Measurements from ENCODE around the gene TRIM24. TPM values are rescaled to one million over a fixed set of nuclear protein-coding genes. Genes with fewer than 3 reads are reported as not detected.

Gene TRIM24
- total RNA-seq, 2 donors from 2014 or later = 14.5 to 19.1 TPM

DNA sequence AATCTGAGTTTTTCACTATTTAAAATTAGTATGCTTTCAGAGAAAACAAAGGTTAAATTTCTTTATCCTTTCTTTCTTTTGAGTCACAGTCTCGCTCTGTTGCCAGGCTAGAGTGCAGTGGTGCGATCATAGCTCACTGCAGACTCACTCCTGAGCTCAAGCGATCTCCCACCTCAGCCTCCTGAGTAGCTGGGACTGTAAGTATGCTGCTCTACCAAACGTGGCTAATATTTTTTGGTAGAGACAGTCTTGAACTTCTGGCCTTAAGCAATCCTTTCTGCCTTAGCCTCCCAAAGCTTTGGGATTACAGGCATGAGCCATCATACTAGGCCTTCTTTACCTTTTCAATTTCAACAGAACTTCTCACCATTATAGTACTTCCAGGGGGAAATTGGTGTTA is 113.7 kb downstream of the TRIM24 start:
- peaks cover 5% of the 10 kb centered on the region for H3K36me3 ChIP-seq
- no peak overlapping the region for H3K9ac ChIP-seq (ENCODE audit: low read depth in 2 of 2, low read length in 2 of 2)
- no peak for DNase-seq
- no peaks in the 10 kb centered on the region for H3K4me1 ChIP-seq
- no peaks in the 10 kb centered on the region for H3K9me3 ChIP-seq
- H3K4me3 ChIP-seq = no peak overlapping the region
- intact Hi-C loops (cut with DNase I) = no loop called here
- TF ChIP-seq, protein P1, sequence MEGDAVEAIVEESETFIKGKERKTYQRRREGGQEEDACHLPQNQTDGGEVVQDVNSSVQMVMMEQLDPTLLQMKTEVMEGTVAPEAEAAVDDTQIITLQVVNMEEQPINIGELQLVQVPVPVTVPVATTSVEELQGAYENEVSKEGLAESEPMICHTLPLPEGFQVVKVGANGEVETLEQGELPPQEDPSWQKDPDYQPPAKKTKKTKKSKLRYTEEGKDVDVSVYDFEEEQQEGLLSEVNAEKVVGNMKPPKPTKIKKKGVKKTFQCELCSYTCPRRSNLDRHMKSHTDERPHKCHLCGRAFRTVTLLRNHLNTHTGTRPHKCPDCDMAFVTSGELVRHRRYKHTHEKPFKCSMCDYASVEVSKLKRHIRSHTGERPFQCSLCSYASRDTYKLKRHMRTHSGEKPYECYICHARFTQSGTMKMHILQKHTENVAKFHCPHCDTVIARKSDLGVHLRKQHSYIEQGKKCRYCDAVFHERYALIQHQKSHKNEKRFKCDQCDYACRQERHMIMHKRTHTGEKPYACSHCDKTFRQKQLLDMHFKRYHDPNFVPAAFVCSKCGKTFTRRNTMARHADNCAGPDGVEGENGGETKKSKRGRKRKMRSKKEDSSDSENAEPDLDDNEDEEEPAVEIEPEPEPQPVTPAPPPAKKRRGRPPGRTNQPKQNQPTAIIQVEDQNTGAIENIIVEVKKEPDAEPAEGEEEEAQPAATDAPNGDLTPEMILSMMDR (IDR thresholded peaks at IDR 0.05) = no peak
- H3K27ac ChIP-seq = no peak overlapping the region
- no peaks in the 10 kb centered on the region for H3K27me3 ChIP-seq

DNA sequence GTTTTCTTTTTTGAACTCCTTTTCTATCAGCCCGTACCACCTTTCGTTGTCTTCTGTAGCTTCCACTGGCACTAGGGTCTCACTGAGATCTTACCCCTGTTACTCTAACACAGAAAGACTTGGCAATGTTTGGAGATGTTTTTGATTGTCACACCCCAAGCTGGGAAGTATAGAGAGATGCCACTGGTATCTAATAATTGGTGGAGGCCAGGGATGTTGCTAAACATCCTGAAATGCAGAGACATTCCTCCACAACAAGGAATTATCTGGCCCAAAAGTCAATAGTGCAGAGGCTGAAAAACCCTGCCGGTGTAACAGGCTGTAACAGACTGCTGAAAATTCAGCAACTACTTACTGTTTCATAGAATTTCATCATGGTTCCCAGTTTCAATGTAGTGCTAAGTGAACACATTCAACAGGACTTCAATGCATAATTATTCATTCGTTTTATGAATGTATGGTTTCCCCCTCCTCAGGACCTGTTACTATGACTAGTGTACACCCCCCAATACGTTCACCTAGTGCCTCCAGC is 115.9 kb downstream of the TRIM24 start:
- Histone ChIP-seq H3K27me3 (no peaks in the 10 kb centered on the region), H3K4me3 (no peak overlapping the region), H3K36me3 (peaks cover 10% of the 10 kb centered on the region), H3K27ac (no peak overlapping the region), H3K4me1 (no peaks in the 10 kb centered on the region), H3K9ac (ENCODE audit: low read depth in 2 of 2, low read length in 2 of 2) (no peak overlapping the region), H3K9me3 (no peaks in the 10 kb centered on the region)
- no peak for DNase-seq
- intact Hi-C loops (cut with DNase I) = no loop called here
- TF ChIP-seq, protein P1 (IDR thresholded peaks at IDR 0.05) = no peak

DNA sequence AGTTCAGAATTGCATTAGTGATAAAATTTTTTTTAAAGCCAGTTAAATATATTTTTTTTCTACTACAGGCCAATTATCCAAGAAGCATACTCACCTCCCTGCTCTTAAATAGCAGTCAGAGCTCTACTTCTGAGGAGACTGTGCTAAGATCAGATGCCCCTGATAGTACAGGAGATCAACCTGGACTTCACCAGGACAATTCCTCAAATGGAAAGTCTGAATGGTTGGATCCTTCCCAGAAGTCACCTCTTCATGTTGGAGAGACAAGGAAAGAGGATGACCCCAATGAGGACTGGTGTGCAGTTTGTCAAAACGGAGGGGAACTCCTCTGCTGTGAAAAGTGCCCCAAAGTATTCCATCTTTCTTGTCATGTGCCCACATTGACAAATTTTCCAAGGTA is 119.1 kb downstream of the TRIM24 start:
- Histone ChIP-seq H3K4me1 (no peaks in the 10 kb centered on the region), H3K27ac (no peak overlapping the region), H3K27me3 (no peaks in the 10 kb centered on the region), H3K9ac (ENCODE audit: low read depth in 2 of 2, low read length in 2 of 2) (no peak overlapping the region), H3K9me3 (no peaks in the 10 kb centered on the region), H3K4me3 (no peak overlapping the region), H3K36me3 (peaks cover 10% of the 10 kb centered on the region)
- intact Hi-C loops (cut with DNase I) = no loop called here
- TF ChIP-seq, protein P1 (IDR thresholded peaks at IDR 0.05) = no peak
- no peak for DNase-seq

DNA sequence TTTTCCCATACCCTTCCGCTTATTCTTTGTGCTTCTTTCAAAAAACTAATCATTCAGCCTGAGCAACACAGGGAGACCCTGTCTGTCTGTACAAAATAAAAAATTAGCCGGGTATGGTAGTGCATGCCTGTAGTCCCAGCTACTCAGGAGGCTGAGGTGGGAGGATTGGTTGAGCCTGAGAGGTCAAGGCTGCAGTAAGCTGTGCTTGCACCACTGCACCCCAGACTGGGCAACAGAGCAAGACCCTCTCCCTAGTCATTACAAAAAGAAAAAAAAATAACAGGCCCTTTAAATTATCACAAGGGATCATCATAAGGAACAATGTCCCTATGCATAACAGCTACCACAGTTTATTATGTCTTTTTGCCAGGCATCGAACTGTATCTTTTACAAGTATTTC is 119.6 kb downstream of the TRIM24 start:
- Histone ChIP-seq H3K9ac (ENCODE audit: low read depth in 2 of 2, low read length in 2 of 2) (no peak overlapping the region), H3K9me3 (no peaks in the 10 kb centered on the region), H3K27ac (no peak overlapping the region), H3K27me3 (no peaks in the 10 kb centered on the region), H3K36me3 (peaks cover 10% of the 10 kb centered on the region), H3K4me3 (no peak overlapping the region), H3K4me1 (no peaks in the 10 kb centered on the region)
- intact Hi-C loops (cut with DNase I) = no loop called here
- TF ChIP-seq, protein P1 (IDR thresholded peaks at IDR 0.05) = no peak
- no peak for DNase-seq

DNA sequence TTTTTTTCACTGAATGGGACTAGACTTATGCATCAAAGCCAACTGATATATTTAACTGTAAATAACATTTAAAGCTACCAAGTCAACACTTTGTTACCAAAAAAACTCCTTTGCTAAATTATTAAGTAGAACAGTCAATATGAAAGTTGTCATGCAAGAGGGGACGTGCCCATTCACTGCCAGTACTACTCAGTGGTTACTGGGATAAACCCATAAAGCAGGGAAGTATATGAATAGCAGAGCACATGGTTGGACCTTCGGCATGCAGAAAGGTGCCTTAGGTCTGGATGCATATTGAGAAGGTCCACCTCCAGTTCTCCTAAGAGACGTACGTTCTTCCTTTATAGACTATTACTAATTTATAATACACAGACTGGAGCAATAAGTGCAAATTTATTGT is 121.0 kb downstream of the TRIM24 start:
- H3K9ac ChIP-seq (ENCODE audit: low read depth in 2 of 2, low read length in 2 of 2) = no peak overlapping the region
- no peak overlapping the region for H3K27ac ChIP-seq
- DNase-seq = no peak
- H3K27me3 ChIP-seq = no peaks in the 10 kb centered on the region
- peaks cover 10% of the 10 kb centered on the region for H3K36me3 ChIP-seq
- TF ChIP-seq, protein P1 (IDR thresholded peaks at IDR 0.05) = no peak
- H3K4me1 ChIP-seq = no peaks in the 10 kb centered on the region
- intact Hi-C loops (cut with DNase I) = no loop called here
- H3K4me3 ChIP-seq = no peak overlapping the region
- no peaks in the 10 kb centered on the region for H3K9me3 ChIP-seq

Data from colonic mucosa (tissue), 4 donors.